HCT116 (cell line): ENCODE results near the gene ZPR1. TPM values are rescaled to one million over a fixed set of nuclear protein-coding genes. Genes with fewer than 3 reads are reported as not detected.
A peak's percentile ranks its signal among the peaks of the same experiment; 100 is the strongest.

ENCODE experiments used
- ATAC-seq: fragments of 200-7000 bp; cut with Tn5 transposase; 2 replicates; pipeline ENCODE4 v1.9.1; 2020; ENCODE audit warnings: mild to moderate bottlenecking, moderate library complexity
- BruUV-seq: library from RNA; stranded (reverse); fragments of 400-500 nt; replicated peaks from 2 replicates; lab custom pipeline; 2021; lab: Mats Ljungman, UMichigan
- CTCF ChIA-PET: fragments of 300-600 bp; sonication (Branson Sonifier 250); formaldehyde crosslinking; loops from one replicate; lab custom pipeline; 2021; ENCODE audit warnings: antibody characterized with exemption; lab: Charles Lee
- POLR2A ChIA-PET: fragments of 300-600, 350-600 bp; sonication (Branson Sonifier 250); formaldehyde crosslinking; loops from one replicate; lab custom pipeline; 2021; ENCODE audit warnings: antibody characterized with exemption; lab: Charles Lee
- RAD21 ChIA-PET, 2 experiments: fragments of 300-600 bp; sonication (Branson Sonifier 250); formaldehyde crosslinking; loops; one replicate each; lab custom pipeline; 2023; ENCODE audit warnings: low total read pairs in 2 of 2; ENCODE audit not compliant: uncharacterized antibody in 2 of 2, unreplicated experiment in 2 of 2, low non-redundant PET in 1 of 2; lab: Charles Lee
- DNase-seq: peaks from one replicate; pipeline ENCODE4 v3.0.0-alpha.2; 2010; ENCODE audit warnings: low read depth, low spot score
- H2AFZ ChIP-seq: fragments of 200-600 bp; shearing (Covaris generic), sonication (generic); 2 replicates; pipeline ENCODE4 v1.6.1; 2017; ENCODE audit warnings: low read depth, mixed run types, mixed read lengths, antibody characterized with exemption, low read length; ENCODE audit not compliant: poor library complexity, severe bottlenecking
- H3K27ac ChIP-seq: 2 replicates; pipeline ENCODE4 v1.5.1; 2012; ENCODE audit warnings: low read depth, low read length
- H3K27me3 ChIP-seq: fragments of 200-600 bp; sonication (generic); 2 replicates; pipeline ENCODE4 v1.6.1; 2016; ENCODE audit warnings: mixed run types, low read length, mixed read lengths; ENCODE audit not compliant: insufficient read depth
- H3K36me3 ChIP-seq, 2 experiments: fragments of 200-500 bp in 1 of 2; fragments of 200-600 bp in 1 of 2; sonication (Bioruptor generic) in 1 of 2; sonication (generic) in 1 of 2; 2 replicates each; pipeline versions ENCODE4 v1.5.1 to v1.6.1; 2014 to 2016; ENCODE audit warnings: low read length in 2 of 2, inconsistent platforms in 1 of 2, mixed read lengths in 1 of 2, mixed run types in 1 of 2; ENCODE audit not compliant: insufficient read depth in 2 of 2, control insufficient read depth in 1 of 2
- H3K4me1 ChIP-seq, 2 experiments: fragments of 200-600 bp in 1 of 2; sonication (generic) in 1 of 2; 2 replicates each; pipeline versions ENCODE4 v1.5.1 to v1.6.1; 2012 to 2017; ENCODE audit warnings: low read length in 2 of 2, inconsistent platforms in 1 of 2, mild to moderate bottlenecking in 1 of 2, mixed read lengths in 1 of 2, mixed run types in 1 of 2, moderate library complexity in 1 of 2; ENCODE audit not compliant: insufficient read depth in 2 of 2, control insufficient read depth in 1 of 2
- H3K4me2 ChIP-seq: fragments of 200-600 bp; sonication (generic); 2 replicates; pipeline ENCODE4 v1.6.1; 2017; ENCODE audit warnings: mixed run types, low read length, mixed read lengths
- H3K4me3 ChIP-seq, 2 experiments: fragments of 200-600 bp in 1 of 2; sonication (generic) in 1 of 2; replicated peaks in 1 of 2; 2 replicates each; pipeline ENCODE4 v1.5.1; 2011 to 2016; ENCODE audit warnings: low read length in 2 of 2, control low read depth in 1 of 2, low read depth in 1 of 2, mild to moderate bottlenecking in 1 of 2, mixed read lengths in 1 of 2, mixed run types in 1 of 2
- H3K79me2 ChIP-seq: fragments of 200-600 bp; sonication (generic); 2 replicates; pipeline ENCODE4 v1.6.1; 2017; ENCODE audit warnings: mild to moderate bottlenecking, mixed run types, low read length, moderate library complexity, mixed read lengths; ENCODE audit not compliant: insufficient read depth
- H3K9ac ChIP-seq: fragments of 200-600 bp; sonication (generic); 2 replicates; pipeline ENCODE4 v1.6.1; 2016; ENCODE audit warnings: low read length, mixed read lengths
- H3K9me2 ChIP-seq: fragments of 200-600 bp; sonication (generic), shearing (Covaris generic); 2 replicates; pipeline ENCODE4 v1.6.1; 2017; ENCODE audit warnings: mixed run types, mild to moderate bottlenecking, moderate library complexity; ENCODE audit not compliant: insufficient read depth
- H3K9me3 ChIP-seq, 2 experiments: fragments of 200-500 bp in 1 of 2; fragments of 200-600 bp in 1 of 2; sonication (Bioruptor generic) in 1 of 2; sonication (generic) in 1 of 2; 2 replicates each; pipeline ENCODE4 v1.6.1; 2014 to 2017; ENCODE audit warnings: low read length in 2 of 2, mixed read lengths in 2 of 2, inconsistent platforms in 1 of 2, low read depth in 1 of 2, mild to moderate bottlenecking in 1 of 2, mixed run types in 1 of 2, moderate library complexity in 1 of 2; ENCODE audit not compliant: control insufficient read depth in 1 of 2, insufficient read depth in 1 of 2
- H4K20me1 ChIP-seq: fragments of 200-600 bp; sonication (generic), shearing (Covaris generic); 2 replicates; pipeline ENCODE4 v1.6.1; 2017; ENCODE audit warnings: mixed run types, mild to moderate bottlenecking, moderate library complexity; ENCODE audit not compliant: insufficient read depth
- CBX3 ChIP-seq: IDR thresholded peaks from 2 replicates; pipeline ENCODE4 v1.6.1; 2012; ENCODE audit warnings: low read depth
- EZH2 ChIP-seq: fragments of 200-600 bp; sonication (generic); IDR thresholded peaks from 2 replicates; pipeline ENCODE4 v1.6.1; 2017; ENCODE audit warnings: antibody characterized with exemption, mixed run types
- FOSL1 ChIP-seq: IDR thresholded peaks from 2 replicates; pipeline ENCODE4 v1.6.1; 2012; ENCODE audit warnings: low read depth
- JUND ChIP-seq: IDR thresholded peaks from 2 replicates; pipeline ENCODE4 v1.6.1; 2012
- POLR2A ChIP-seq: IDR thresholded peaks from 2 replicates; pipeline ENCODE4 v1.7.0; 2011; ENCODE audit warnings: borderline replicate concordance; ENCODE audit not compliant: insufficient read depth, insufficient read length; ENCODE audit errors: extremely low read depth
- POLR2AphosphoS5 ChIP-seq: IDR thresholded peaks from 2 replicates; pipeline ENCODE4 v1.6.1; 2011; ENCODE audit warnings: mild to moderate bottlenecking, low read depth, low read length, moderate library complexity
- ZFX ChIP-seq: fragments of 450-650 bp; IDR thresholded peaks from 2 replicates; pipeline ENCODE4 v1.6.1; 2017
- intact Hi-C: fragments of 100-400 bp; cut with micrococcal nuclease; formaldehyde crosslinking; loops from 2 replicates; pipeline ENCODE4 v1.10.0; 2022
- total RNA-seq: library from RNA; stranded (reverse); gene quantifications from one replicate; pipeline ENCODE4 v1.2.1, GENCODE V29; 2021; ENCODE audit not compliant: unreplicated experiment
- TF ChIP-seq, protein P1 (sequence below): IDR thresholded peaks from 2 replicates; pipeline ENCODE4 v1.6.1; 2012; ENCODE audit warnings: low read depth

ZPR1 gene
- total RNA-seq, 1 experiment from 2014 or later: 56.3 TPM

DNA sequence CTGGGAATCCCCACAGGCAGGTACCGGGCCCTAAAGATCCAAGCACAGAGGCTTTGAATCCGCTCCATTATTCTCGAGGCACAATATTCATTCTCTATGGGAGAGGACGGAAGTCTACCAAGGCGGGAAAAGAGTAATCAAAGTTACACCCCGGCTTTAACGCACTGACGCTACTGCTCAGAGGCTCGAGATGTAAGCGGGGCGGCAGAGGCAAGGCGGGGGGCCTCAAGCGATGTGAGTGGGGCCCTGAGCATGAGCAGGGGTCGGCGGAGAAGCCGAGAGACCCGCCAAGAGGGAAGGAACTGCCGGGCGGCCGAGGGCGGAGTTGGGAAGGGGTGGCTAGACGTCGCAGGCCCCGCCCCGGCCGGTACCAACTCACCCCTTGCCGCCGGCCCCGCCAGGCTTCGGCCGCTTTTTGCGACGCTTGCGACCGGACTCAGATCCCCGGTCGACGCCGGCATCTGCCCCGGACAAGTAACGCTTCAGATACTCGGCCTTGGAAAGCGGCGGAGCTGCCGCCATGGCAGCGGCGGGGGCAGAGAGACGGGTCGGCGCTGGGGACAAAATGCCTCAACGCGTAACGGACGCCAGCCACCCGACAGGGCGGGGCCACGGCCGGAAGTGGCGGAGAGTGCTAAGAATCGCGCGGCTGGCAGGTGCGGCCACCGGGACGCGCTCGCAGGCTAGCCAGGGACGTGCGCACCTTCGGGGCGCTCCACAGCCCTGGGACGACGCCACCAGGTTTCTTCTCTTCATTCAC is 15.2 kb downstream of the ZPR1 start, which contains the start of gene BUD13 (continued):
- TF ChIP-seq, protein P1, sequence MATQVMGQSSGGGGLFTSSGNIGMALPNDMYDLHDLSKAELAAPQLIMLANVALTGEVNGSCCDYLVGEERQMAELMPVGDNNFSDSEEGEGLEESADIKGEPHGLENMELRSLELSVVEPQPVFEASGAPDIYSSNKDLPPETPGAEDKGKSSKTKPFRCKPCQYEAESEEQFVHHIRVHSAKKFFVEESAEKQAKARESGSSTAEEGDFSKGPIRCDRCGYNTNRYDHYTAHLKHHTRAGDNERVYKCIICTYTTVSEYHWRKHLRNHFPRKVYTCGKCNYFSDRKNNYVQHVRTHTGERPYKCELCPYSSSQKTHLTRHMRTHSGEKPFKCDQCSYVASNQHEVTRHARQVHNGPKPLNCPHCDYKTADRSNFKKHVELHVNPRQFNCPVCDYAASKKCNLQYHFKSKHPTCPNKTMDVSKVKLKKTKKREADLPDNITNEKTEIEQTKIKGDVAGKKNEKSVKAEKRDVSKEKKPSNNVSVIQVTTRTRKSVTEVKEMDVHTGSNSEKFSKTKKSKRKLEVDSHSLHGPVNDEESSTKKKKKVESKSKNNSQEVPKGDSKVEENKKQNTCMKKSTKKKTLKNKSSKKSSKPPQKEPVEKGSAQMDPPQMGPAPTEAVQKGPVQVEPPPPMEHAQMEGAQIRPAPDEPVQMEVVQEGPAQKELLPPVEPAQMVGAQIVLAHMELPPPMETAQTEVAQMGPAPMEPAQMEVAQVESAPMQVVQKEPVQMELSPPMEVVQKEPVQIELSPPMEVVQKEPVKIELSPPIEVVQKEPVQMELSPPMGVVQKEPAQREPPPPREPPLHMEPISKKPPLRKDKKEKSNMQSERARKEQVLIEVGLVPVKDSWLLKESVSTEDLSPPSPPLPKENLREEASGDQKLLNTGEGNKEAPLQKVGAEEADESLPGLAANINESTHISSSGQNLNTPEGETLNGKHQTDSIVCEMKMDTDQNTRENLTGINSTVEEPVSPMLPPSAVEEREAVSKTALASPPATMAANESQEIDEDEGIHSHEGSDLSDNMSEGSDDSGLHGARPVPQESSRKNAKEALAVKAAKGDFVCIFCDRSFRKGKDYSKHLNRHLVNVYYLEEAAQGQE: no peak
- peak; percentile 93 for TF ChIP-seq POLR2AphosphoS5

GRCh38 chr11:116771935-116772334 is 15.9 kb downstream of the ZPR1 start:
- POLR2A ChIA-PET: no interaction called here
- peak overlapping the region; percentile 83 for H3K4me2 ChIP-seq
- TSS peak; percentile 56 for BruUV-seq
- CTCF ChIA-PET: no interaction called here
- H3K9ac ChIP-seq: peak overlapping the region; percentile 82
- TF ChIP-seq FOSL1 (no peak), EZH2 (no peak), POLR2A (no peak), ZFX (no peak), CBX3 (no peak), JUND (no peak)
- no peak overlapping the region for H2AFZ ChIP-seq
- H3K79me2 ChIP-seq: peaks cover 36% of the 10 kb centered on the region
- H3K4me1 ChIP-seq: peaks cover 10 to 21% of the 10 kb centered on the region in 2 experiments; a peak in 3 of 4 replicates
- RAD21 ChIA-PET: no interaction called here
- H3K9me3 ChIP-seq: no peaks in the 10 kb centered on the region
- ATAC-seq (no peak), DNase-seq (no peak)
- no peaks in the 10 kb centered on the region for H4K20me1 ChIP-seq
- H3K27ac ChIP-seq: peak overlapping the region; percentile 91
- no peaks in the 10 kb centered on the region for H3K27me3 ChIP-seq
- intact Hi-C loops: no loop called here
- no peaks in the 10 kb centered on the region for H3K9me2 ChIP-seq
- H3K36me3 ChIP-seq: peaks cover 8 to 17% of the 10 kb centered on the region in 2 experiments; a peak in 3 of 4 replicates
- H3K4me3 ChIP-seq: peak overlapping the region; percentile 84 to 94
